Right ventricle myocardium superior (tissue), 1 donor: ENCODE data around the gene ESD. TPM values are rescaled to one million over a fixed set of nuclear protein-coding genes. Genes with fewer than 3 reads are reported as not detected.

Experiments
- total RNA-seq: library from RNA; stranded (reverse); fragmentation: NEBNext Ultra II Directional; extraction: Animal tissue kit (Norgen Biotek cat#: 25700); gene quantifications from one replicate; pipeline ENCODE4 v1.2.1, GENCODE V29; 2021
- donor health status: DM: no; HTN: yes; CAD: no; lungs with severe emphysema.

ESD gene
- total RNA-seq, 1 donor from 2014 or later, result 104 TPM

Other genes with a start within 250 kb of the ESD start
- 11.0 TPM for gene LRCH1, start 244.0 kb downstream of the ESD start, total RNA-seq
- not detected for gene HTR2A, start 99.9 kb upstream of the ESD start, total RNA-seq